ENCODE data around the gene PPP1CA.

PPP1CA gene

GRCh38 chr11:67351275-67352005, 50.2 kb downstream of the PPP1CA start:
- peak; percentile 72 for DNase-seq (ENCODE audit: low spot score)

- DNase-seq (ENCODE audit: low spot score): no peak
These were observed 51.7 kb downstream of the PPP1CA start for GRCh38 chr11:67349928-67350465.

- DNase-seq (ENCODE audit: low spot score): no peak
These were observed 52.2 kb downstream of the PPP1CA start for GRCh38 chr11:67349457-67349856.

- no peak for DNase-seq (ENCODE audit: low spot score)
These were observed 52.6 kb downstream of the PPP1CA start for GRCh38 chr11:67349036-67349435.

Data from CD4-positive, alpha-beta T cell treated with Interleukin-15 for 4 hours (primary cell).